ENCODE measurements around the gene POM121.
A peak's percentile ranks its signal among the peaks of the same experiment; 100 is the strongest.
"Not testable (repeated sequence)": the region's sequence is repeated elsewhere in the genome, so short reads cannot be mapped to it uniquely, and the experiment has no call there.

Gene POM121

DNA sequence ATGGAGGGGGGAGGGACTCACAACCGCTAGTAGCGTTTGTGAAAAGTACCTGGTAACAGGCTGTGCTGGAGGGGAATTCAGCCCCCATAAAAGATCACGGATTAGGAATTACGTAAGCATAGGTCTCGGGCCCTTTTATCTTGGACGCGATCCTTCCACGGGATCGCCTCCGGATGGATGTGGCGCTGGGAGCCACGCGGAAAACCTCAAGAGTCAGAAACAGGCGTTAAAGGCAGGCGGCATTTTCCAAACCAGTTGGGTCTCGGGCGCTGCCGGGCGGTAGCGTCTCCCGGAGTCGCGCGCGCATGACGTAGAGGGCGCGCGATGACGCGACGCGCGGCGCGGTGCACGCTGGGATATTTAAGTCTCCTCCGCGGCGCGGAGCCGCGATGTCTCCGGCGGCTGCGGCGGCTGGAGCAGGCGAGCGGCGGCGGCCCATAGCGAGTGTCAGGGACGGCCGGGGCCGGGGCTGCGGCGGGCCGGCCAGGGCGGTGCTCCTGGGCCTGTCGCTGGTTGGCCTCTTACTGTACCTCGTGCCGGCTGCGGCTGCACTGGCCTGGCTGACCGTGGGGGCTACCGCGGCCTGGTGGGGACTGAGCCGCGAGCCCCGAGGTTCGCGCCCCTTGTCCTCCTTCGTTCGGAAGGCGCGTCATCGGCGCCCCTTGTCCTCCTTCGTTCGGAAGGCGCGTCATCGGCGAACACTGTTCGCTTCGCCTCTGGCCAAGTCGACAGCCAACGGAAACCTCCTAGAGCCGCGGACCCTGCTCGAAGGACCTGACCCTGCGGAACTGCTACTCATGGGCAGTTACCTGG is at the start of gene POM121:
Gene POM121, plus strand, starts transcription at position 363 of the 813 bp plus-strand sequence. Its CDS starts 27 bp downstream, at position 390.
- DNase-seq (ENCODE audit: low read depth in 2 of 2), result peak; percentile 69 to 76

DNA sequence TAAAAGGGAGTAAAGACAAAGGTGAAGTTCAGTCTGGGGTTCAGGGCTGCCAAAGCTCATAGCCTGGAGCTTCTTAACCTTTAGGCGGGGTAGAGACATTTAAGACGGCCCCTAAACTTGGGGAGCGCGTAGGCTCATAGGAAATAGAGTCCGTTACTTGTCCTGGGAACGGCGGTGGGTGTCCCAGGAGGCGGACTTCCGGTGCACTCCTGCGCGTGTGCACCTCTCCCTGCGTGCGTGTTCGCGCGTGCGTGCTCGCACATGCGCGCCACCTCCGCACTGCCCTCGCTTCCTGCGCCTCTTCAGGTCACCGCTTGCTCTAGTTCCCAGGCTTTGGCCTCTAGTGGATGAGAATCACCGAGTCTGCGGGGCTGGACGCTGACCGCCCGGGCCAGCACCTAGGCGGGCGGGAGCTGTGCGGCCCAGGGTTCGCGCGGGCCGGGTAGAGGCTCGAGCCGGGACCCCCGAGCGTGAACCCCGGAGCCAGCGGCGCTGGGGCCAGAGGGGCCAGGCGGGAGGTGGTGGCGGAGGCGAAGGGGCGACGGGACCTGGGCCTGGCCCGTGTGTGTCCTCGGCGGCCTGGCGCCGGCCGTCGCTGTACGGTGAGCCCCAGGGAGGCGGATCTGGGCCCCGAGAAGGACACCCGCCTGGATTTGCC is 45.7 kb upstream of the POM121 start:
- DNase-seq (ENCODE audit: low read depth in 2 of 2), result peak; percentile 57 to 68

DNA sequence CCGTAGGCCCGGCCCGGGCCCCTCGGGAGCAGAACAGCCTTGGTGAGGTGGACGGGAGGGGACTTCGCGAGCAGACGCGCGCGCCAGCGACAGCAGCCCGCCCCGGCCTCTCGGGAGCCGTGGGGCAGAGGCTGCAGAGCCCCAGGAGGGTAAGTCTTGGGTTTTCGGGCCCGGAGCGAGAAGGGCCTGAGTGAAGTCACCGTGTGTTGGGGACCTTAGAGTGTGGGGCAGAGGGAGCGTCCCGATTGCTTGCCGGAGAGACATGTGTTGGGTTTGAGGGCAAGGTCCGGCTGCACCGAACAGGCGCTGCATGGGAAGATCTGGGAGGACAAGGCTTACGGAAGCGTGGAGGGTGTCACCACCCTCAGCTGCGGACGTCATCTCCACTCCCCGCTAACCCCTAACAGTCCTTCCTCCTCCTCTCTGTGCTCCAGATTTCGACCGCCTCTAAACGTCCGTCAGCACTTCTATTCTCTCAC is 45.1 kb upstream of the POM121 start:
- DNase-seq (ENCODE audit: low read depth in 2 of 2), result peak; percentile 30 to 32

DNA sequence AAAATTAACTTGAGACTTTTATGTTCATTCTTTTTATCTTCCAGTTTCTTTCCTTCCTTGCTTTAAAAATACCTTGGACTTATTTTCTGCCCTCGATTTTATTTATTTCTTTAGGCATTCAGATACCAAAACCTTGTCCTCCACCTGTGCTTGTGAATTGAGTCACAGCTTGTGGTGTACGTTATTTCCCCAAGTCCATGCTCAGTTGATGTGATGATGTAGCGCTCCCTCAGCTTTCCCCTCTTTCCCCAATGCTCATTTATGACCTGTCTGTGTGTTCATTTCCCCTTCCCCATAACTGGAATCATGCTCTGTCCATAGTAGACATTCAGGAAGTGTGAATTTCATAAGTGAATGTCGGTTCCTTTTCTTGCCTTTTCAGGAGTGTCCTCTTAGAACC is 33.1 kb upstream of the POM121 start:
- DNase-seq (ENCODE audit: low read depth in 2 of 2), result not testable (repeated sequence)

DNA sequence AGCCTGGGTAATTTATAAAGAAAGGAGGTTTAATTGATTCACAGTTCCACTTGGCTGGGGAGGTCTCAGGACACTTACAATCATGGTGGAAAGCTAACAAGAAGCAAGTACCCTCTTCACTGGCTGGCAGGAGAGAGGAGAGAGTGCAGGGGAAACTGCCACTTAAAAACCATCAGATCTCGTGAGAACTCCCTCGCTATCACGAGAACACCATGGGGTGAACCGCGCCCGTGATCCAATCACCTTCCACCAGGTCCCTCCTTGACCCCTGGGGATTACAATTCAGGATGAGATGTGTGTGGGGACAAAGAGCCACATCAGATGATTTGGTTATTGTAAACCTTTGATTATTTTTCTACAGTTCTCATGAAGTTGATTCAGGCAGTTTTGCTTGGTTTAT is 20.2 kb upstream of the POM121 start:
- not testable (repeated sequence) for DNase-seq (ENCODE audit: low read depth in 2 of 2)

DNA sequence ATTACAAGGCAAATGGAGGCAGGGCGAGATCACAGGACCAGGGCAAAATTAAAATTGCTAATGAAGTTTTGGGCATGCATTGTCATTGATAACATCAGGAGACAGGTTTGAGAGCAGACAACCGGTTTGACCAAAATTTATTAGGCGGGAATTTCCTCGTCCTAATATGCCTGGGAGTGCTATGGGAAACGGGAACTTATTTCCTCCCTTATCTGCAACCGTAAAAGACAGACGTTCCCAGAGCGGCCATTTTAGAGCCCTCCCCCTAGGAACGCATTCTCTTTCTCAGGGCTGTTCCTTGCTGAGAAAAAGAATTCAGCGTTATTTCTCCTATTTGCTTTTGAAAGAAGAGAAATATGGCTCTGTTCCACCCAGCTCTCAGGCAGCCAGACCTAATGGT is 16.5 kb upstream of the POM121 start:
- DNase-seq (ENCODE audit: low read depth in 2 of 2), result not testable (repeated sequence)

DNA sequence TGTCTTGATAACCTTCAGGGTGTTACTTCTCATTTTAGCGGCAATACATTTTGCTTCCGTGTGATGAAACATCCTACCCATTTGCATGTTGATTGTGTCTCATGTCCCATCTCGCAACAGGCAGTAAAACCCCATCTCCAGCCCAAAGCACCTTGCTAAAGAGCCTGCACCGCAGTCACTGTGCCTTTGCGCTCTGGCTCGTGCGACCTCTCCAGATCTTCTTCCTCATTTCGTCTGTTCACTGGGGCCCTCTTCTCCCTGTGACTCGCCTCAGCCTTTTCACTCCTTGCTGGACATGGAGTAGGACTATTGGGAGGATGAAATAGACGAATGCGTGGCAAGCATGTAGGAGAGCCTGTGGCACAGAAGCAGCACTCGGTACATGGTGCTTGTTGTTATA is 13.5 kb upstream of the POM121 start:
- not testable (repeated sequence) for DNase-seq (ENCODE audit: low read depth in 2 of 2)

DNA sequence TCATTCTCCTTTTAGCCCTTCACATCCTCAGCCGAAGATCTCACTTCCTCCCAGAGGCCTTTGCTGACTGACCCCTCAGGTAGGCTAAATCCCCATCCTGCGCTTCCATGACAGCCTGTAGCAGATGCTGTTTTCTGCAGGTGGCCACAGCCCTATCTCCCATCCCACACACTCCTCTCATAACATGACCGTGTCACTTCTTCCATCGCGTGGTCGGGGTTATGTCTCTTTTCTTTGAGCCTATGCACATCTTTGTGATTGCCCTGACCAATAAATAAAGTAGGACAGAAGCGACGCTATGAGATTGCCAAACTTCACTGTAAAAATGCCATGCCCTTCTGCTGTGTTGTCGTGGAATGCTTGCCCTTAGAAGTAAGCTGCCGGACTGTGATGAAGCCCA is 11.1 kb upstream of the POM121 start:
- peak in 1 of 2 donors; percentile 32 for DNase-seq (ENCODE audit: low read depth in 2 of 2)

DNA sequence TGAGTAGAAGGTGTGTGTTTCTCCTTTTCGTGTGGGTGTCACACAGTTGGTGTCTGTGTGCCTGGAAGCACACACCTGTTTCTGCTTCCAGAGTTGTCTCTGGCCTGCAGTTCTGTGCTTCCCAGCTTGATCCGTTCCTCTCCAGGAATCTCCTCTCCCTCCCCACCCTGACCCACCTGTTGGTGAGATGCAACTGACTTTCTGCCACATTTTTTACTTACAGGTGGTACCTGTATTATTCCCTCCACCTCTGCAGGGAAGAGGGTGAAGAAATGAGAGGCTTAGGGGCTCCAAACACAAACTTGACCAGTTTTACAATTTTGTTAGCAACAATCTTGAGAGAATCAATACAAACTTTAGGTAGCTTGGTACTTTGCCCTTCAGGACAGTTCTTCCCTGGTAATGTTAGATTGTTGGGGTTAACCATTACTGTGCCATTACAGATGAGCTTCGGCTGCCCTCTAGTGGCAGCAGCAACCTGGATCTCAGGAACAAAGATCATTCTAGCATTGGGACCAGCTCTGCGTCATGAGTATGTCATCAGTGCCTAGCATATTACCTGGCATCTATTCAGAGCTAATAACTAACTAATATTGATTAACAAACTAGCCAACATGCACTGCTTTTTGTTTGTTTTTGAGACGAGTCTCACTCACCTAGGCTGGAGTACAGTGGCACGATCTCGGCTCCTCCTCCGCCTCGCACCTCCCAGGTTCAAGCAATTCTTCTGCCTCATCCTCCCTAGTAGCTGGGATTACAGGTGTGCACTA is 10.0 kb upstream of the POM121 start:
- DNase-seq (ENCODE audit: low read depth in 2 of 2), result peak; percentile 45 to 55

DNA sequence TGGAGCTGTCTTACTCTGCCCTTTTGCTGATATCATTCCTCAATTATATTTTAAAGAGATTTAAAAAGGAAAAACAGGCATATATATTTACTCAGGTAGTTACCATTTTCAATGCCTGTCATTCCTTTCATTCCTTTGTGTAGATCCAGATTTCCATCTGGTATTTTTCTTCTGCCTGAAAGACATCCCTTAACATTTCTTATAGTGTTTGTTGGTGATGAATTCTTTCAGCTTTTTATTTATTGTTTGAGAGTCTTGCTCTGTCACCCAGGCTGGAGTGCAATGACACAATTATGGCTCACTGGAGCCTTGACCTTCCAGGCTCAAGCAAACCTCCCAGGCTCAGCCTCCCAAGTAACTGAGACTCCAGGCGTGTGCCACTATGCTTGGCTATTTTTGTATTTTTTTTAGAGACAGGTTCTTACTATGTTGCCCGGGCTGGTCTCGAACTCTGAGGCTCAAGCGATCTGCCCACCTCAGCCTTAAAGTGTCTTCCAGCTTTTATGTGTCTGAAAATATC is 5.6 kb upstream of the POM121 start:
- no peak for DNase-seq (ENCODE audit: low read depth in 2 of 2)

DNA sequence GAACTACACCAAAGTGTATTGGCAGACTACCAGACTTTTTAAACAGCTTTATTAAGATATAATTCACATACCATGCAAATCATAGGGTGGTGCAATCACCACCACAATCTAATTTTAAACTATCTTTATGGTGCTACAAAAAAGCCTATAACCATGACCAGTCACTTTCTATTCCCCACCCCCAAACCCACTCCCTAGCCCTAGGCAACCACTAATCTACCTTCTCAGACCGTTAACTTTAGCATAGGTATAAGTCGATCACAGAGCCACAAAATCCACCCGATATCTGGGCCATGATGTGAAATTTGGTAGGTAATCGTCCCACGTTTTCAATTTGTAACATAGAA is 536 bp upstream of the POM121 start:
- no peak for DNase-seq (ENCODE audit: low read depth in 2 of 2)

DNA sequence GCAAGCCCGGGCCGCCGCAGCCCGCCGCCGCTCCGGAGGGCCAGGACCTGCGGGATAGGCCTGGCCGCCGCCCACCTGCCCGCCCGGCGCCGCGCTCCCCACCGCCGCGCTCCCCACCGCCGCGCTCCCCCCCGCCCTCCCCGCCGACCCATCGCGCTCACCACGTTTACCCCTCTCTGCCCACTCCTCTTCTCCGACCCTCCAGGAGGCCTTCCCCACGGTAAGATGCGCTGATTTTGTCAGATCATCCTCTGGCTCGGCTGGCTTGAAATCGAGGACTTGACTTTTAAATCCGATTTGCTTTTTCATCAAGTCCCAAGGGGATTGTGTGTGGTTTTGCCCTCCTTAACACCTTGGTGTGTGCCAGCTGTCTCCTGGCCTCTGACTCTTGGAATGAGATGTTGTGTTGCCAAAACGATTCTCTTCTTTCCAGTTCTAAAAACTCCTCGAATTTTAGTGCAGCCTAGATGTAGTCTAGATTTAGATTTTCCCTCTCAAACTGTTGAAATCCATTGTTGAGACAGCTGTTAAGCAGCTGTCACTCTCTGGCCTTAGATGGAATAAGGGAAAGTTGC is 738 bp downstream of the POM121 start:
- DNase-seq (ENCODE audit: low read depth in 2 of 2), result no peak

DNA sequence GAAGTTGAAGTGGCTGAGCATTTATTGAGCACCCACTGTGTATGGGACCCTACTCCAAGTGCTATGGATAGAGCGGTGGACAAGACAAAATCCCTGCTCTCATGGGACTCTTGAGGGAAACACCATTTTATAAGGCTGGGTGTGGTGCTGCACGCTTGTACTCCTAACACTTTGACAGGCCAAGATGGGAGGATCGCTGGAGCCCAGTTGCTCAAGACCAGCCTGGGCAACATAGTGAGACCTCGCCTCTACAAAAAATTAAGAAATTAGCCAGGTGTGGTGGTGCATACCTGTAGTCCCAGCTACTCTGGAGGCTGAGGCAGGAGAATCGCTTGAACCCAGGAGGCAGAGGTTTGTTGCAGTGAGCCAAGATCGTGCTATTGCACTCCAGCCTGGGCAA is 2.9 kb downstream of the POM121 start:
- DNase-seq (ENCODE audit: low read depth in 2 of 2), result not testable (repeated sequence)

DNA sequence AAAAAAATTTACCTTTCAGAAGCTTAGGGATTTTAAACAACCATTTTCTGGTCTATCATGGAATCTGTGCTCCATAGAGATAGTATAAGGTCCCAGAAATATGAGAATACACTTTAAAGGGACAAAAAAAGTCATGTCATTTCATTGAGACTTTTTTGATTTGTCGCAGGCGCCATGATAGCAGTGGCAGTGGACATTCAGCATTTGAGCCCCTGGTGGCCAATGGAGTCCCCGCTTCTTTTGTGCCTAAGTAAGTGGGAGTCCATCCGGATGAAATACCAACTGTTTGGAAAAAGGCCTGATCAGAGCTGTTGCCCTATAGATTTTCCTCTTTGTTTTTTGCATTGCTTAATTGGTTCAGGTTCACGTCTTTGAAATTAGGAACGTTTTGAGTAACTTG is 3.3 kb downstream of the POM121 start:
- DNase-seq (ENCODE audit: low read depth in 2 of 2), result not testable (repeated sequence)

DNA sequence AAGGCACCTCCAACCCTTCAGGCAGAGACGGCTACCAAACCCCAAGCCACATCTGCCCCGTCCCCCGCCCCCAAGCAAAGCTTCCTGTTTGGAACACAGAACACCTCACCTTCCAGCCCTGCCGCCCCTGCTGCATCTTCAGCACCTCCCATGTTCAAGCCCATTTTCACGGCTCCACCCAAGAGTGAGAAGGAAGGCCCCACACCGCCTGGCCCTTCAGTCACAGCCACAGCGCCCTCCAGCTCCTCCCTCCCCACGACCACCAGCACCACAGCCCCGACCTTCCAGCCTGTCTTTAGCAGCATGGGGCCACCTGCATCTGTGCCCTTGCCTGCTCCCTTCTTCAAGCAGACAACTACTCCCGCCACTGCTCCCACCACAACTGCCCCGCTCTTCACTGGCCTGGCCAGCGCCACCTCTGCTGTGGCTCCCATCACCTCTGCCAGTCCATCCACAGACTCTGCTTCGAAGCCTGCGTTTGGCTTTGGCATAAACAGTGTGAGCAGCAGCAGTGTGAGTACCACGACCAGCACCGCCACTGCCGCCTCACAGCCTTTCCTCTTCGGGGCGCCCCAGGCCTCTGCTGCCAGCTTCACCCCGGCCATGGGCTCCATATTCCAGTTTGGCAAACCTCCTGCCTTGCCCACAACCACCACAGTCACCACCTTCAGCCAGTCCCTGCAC is 17.3 kb downstream of the POM121 start:
- DNase-seq (ENCODE audit: low read depth in 2 of 2), result not testable (repeated sequence)

DNA sequence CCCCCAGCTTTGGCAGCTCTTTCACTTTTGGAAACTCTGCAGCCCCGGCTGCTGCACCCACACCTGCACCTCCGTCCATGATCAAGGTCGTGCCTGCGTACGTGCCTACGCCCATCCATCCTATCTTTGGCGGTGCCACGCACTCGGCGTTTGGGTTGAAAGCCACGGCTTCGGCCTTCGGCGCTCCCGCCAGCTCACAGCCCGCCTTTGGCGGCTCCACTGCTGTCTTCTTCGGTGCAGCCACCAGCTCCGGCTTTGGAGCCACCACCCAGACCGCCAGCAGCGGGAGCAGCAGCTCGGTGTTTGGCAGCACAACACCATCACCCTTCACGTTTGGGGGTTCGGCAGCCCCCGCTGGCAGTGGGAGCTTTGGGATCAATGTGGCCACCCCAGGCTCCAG is 18.1 kb downstream of the POM121 start:
- not testable (repeated sequence) for DNase-seq (ENCODE audit: low read depth in 2 of 2)

DNA sequence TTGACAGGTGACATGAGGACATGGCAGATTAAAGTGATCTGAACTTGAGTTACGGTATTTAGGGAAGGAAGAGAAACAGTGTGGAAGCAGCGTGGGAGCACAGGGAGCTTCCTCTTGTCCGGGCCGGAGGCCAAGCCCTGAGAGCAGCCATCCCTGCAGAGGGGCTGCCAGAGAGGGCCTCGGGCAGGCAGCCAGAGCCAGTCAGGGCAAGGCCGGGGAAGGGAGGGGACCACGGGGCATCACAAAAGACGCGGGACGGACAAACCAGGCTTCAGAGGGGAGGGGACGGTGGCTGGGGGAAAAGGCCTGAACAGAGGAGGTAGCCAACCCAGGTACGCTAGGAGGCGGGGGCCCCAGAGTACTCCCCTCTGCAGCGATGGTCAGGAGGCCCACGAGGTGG is 20.0 kb downstream of the POM121 start:
- DNase-seq (ENCODE audit: low read depth in 2 of 2), result not testable (repeated sequence)

DNA sequence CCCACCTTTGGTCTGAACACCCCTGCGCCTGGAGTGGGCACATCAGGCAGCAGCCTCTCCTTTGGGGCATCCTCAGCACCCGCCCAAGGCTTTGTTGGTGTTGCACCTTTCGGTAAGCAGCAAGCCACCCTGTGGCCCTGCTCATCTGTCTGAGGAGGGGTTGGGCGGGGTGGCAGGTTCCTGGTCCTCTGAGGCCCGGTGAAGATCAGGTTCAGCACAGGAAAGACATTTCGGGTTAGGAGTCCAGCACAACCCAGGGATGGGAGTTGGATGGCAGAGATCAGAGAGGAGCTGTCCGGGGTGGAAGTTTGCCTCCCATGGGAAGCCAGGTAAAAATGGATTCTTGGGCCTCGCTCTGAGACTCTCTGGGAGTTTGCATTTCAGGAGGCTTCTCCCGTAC is 20.7 kb downstream of the POM121 start:
- not testable (repeated sequence) for DNase-seq (ENCODE audit: low read depth in 2 of 2)

DNA sequence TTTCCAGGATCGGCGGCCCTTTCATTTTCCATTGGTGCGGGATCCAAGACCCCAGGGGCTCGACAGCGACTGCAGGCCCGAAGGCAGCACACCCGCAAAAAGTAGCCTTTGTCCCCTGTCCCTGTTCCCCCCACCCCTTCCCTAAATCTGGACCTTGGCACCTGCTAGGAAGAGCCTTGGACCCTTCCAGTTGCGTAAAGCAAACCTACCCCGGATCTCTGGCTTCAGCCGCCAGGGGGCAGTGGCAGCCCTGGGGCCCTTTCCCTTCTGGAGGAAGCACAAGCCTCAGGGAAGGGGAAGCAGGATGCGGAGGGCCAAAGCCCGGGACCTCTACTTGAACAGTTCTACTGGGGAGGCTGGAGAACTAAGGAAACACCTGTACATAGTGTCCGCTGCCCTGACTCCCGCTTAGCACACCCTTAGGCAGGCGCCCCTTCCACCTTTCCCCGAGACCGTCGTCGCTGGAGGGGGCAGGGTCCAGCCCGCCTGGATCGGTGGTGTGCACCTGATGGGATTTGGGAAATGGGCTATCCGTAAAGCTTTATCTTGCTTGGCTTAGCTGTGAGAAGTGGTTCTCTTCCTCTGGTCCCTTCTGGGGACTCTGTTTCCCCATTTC is 21.3 kb downstream of the POM121 start:
- DNase-seq (ENCODE audit: low read depth in 2 of 2), result not testable (repeated sequence)

DNA sequence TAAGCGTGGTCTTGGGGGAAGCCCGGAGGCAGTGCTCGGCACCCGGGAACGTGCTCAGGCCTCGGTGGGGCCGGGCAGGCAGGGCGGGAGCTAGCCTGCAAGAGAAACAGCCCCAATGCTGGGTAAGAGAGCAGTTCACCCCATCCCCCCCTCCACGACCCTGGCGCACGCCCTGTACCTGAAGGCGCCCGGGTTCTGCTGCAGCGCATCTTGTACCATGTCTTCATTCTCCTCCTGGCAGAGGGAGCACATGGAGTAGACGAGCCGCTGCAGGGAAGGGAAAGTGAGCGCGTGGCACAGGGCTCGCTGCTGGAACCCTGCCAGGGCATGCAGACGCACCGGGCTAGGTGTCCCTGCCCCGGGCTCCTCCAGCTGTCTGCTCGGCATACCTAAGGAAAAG is 23.8 kb downstream of the POM121 start:
- not testable (repeated sequence) for DNase-seq (ENCODE audit: low read depth in 2 of 2)

DNA sequence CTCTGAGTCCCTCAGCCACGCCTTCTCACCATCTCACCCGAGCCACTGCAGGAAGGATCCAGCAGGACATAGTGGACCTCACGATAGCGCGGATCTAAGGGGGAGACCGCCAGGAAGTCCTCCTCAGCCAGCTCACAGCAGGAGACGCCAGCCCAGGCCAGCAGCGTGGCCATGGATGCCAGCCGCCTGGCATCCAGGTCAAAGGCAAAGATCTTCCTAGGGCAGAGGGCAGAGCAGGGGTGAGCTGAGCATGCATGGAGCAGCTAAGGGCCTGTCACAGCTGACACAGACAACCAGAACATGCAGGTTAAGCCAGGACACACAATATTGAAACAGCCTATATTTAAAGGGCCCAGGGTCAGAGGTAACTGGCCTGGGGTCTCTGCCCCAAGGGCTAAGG is 24.4 kb downstream of the POM121 start:
- not testable (repeated sequence) for DNase-seq (ENCODE audit: low read depth in 2 of 2)
